GM21390 (cell line): Measurements from ENCODE around the gene PNPLA5.
"Not testable (repeated sequence)": the region's sequence is repeated elsewhere in the genome, so short reads cannot be mapped to it uniquely, and the experiment has no call there.

Source experiments
- ATAC-seq: cut with Tn5 transposase; IDR thresholded peaks from one replicate; pipeline ENCODE4 v1.9.1; 2021; ENCODE audit not compliant: unreplicated experiment

Gene PNPLA5, protein sequence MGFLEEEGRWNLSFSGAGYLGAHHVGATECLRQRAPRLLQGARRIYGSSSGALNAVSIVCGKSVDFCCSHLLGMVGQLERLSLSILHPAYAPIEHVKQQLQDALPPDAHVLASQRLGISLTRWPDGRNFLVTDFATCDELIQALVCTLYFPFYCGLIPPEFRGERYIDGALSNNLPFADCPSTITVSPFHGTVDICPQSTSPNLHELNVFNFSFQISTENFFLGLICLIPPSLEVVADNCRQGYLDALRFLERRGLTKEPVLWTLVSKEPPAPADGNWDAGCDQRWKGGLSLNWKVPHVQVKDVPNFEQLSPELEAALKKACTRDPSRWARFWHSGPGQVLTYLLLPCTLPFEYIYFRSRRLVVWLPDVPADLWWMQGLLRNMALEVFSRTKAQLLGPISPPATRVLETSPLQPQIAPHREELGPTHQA

DNA sequence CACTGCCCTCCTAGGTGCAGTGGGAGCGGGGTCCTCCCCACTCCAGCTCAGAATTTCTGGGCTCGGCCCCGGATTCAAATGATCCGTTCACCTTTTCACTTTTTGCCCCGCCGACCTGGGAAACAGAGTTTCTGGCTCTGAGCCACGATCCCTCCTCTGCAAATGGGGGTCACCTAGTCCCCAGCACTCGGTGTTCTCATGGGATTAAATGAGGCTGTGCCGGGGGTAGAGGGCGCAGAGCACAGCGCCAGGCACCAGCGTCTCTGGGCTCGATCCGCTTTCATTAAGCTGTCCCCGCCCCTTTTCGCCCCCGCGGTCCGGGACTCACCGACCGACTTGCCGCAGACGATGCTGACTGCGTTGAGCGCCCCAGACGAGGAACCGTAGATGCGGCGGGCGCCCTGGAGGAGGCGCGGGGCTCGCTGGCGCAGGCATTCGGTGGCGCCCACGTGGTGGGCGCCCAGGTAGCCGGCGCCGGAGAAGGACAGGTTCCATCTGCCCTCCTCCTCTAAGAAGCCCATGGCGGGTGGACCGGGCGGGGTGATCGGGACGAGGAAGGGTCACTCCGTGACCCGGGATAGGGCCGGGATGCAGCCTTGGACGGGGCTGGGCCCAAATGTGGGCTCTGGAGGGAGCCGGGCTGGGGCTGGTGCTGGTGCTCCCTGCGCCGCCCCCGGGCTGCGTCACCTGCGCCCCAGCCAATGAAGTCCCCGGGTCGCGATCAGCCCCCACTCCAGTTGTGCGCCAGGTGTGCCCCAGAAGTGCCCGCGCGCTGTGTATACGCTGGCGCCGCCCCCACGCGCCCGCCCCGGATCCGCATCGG, at the start of gene PNPLA5:
TSS of gene PNPLA5 (minus strand) at position 654 of the 823 bp plus-strand sequence. CDS start at position 521, 133 bp downstream.
- ATAC-seq, result no peak

DNA sequence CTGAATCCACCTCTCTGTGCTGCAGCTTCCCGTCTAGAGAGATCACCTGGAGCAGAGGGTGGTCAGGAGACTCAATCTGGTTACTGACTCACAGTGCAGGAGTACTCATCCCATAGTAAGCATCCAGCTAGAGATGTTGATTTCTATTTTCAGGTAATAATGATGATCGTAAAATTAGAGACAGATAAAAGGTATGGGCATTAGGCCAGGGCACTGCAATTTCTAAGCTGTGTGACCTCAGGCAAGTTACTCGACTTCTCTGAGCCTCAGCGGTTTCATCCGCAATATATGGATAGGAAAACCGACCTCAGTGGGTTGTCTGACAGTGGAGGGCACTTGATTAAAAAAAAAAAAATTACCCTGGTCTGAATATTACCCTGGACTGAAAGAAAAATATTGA, 49.6 kb upstream of the PNPLA5 start:
- ATAC-seq, result no peak

DNA sequence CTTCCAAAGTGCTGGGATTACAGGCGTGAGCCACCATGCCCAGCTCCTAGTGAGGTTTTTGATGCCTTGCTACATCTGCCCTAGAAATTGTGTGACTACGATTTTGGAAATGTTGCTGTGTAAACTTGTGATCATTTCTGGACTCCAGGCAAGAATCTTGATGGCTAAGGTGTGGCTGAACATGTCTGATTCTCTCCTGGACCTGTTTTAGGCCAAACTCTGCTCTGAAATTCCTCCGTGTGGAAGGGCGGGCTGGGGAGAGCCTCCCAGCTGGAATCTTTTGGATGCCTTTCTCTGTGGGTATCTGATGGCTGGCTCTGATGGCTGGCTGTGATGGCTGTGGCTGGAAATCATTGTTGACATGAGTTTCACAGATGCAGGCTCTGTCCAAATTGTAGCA, 40.0 kb upstream of the PNPLA5 start:
- ATAC-seq, result no peak

DNA sequence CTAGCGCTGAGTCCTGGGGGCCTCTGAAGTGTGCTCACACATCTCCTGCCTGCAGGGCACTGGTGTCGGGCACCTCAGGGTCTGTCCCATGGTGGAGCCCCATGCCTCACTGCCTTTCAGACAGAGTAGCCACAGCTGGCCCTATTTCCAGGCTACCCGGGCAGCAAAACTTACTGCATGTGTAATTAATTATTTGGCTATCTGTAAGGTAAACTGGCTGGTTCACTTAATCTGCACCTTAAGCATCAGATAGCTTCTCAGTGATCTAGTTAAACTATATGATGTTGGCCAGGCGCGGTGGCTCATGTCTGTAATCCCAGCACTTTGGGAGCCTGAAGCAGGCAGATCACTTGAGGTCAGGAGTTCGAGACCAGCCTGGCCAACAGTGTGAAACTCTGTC, 37.1 kb upstream of the PNPLA5 start:
- no peak for ATAC-seq

DNA sequence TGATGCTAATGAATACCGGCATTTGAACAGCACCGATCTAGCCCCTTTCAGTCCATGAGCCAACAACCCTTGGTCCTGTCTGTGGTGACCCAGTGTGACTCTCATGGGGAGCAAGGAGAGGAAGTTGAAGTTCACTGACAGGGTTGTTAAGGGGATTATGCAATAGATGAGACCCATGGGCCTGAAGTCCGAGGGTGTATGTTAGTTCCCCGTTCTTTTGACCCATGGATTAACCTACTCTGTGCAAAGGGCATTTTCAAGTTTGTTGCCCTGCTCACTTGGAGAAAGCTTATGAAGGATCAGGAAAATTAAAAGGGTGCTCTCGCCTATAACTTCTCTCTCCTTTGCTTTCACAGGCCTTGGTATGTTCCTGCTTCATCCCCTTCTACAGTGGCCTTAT, 36.7 kb upstream of the PNPLA5 start:
- no peak for ATAC-seq

DNA sequence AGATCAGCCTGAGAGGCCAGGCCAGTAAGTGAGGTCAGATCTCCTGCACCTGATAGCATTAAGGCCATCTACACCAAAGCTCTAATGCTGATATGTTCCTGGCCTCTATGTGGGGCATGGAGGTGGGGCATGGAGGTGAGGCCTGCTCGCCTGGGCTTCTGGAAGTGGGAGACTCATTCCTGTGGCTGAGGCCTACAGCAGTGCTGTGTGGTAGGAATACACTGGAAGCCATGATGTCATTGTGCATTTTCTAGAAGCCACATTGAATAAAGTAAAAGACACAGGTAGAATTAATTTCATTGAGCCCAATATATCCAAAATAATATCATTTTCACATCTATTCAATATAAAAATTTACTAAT, 34.5 kb upstream of the PNPLA5 start:
- no peak for ATAC-seq

DNA sequence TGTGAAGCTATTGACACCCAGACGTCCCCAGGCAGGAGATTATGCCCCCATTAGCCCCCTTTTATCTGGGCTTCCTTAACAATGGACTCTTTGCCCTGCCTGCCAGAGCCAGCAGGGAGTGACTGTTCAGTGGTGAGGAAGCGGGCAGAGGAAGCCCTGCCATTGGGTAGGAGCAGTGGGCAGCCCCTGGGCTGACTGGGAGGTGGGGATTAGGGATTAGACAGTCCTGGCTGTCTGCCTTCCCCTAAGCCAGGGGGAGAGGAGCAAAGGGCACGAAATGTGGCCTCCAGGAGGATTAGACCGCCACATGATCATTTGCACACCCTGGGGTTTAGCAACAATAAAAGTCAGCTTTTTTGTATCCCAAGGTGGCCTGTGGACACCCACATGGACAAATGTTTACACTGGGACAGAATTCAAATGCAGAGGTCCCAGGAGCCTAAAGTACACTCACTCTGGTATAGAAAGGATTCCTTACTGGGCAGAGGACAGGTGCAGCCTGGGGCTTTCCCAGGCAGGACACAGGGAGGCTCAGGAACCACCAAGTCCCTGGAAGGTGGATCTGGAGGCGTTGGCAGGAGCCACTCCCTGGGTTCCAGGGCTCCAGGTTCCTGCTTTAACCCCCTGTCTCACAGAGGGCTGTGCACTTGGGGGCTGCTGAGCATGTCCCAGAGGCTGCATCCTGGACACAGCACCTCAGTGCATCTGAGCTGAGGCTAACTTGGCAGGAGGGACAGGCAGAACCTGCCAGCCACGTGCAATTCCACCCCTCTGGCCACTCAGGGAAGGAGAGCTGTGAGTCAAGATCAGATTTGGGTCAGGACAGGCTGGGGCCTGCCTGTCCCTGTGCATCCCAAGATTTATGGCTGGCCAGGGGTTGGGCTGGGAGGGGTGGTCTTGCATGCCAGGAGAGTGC, 33.9 kb upstream of the PNPLA5 start:
- no peak for ATAC-seq

DNA sequence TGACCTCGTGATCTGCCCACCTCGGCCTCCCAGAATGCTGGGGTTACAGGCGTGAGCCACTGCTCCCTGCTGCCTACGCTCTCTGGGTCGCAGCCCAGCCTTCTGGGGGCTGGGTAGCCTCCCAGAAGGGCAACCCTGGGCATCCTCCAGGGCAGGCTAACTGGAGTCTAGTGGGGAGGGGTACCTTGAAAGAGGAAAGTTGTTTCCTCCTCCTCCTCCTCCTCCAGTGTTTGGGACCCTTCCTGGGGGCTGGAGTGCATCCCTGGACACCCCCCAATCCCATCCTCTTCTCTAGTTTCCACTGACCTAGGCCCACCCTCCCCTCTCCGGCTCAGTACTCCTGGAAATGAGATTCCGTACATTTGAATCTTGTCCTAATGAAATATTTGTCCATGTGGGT, 33.1 kb upstream of the PNPLA5 start:
- ATAC-seq, result no peak

DNA sequence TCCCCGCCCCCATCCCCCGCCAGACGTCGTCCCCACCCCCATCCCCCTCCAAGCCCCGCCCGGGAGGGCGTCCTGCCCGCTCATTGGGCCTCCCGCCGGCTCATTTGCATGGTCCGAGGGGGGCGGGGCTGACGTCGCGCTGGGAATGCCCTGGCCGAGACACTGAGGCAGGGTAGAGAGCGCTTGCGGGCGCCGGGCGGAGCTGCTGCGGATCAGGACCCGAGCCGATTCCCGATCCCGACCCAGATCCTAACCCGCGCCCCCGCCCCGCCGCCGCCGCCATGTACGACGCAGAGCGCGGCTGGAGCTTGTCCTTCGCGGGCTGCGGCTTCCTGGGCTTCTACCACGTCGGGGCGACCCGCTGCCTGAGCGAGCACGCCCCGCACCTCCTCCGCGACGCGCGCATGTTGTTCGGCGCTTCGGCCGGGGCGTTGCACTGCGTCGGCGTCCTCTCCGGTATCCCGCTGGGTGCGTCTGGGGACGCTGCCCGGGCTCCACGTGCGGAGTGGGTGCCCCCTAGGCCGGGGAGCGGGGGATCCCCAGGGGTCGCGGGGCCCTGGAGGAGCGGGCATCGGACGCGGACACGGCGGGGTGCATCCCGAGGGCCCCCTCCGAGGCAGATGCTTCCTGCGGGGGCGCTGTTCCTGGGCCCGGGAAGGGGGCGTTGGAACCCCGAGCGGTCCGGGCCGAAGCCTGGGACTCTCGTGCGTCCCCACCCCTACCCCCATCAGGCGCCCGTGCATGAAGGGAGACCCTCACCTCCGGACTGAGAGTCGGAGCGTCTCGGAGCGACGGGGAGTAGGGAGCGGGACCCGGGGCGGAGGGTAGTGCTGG, 32.0 kb upstream of the PNPLA5 start, which contains the start of gene PNPLA3:
TSS of gene PNPLA3 (plus strand) at position 175 of the 834 bp plus-strand sequence. CDS start at position 282, 107 bp downstream.
- ATAC-seq, result no peak

DNA sequence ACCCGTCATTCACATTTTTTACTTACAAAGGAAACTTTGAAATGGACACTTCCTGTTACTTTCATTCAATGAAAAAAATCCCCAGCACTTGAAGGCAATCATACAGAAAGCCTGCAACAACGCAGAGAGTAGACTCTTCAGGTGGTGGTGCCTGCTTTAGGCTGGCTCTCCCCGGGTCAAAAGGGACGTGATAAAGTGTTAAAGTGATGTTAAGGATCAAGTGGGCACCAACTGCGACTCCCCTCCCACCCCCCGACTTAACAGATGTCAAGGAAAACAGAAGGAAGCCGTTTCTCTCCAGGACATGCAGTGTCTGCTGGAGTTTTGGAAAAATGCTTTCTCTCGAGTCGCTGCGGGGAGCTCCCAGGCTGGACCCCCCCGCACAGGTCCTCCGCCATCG, 31.4 kb upstream of the PNPLA5 start:
- no peak for ATAC-seq

DNA sequence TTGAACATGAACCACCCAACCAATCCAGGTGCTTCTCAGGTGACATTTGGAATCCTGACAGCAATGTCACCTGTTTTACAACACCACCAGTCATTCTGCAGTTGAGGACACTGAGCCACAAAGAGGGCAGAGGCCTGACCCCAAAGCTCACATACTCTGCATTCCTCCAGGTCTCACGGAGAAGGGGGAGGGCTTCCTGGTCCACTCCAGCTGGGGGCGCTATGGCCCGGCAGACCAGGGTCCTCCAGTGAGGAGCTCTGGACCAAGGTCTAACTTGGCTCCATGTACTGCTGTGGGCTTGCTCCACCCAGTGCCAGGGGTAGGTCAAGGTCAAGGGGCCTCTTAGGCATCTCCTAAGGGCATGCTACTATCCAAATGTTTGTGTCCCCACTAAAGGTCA, 30.3 kb upstream of the PNPLA5 start:
- ATAC-seq, result no peak

DNA sequence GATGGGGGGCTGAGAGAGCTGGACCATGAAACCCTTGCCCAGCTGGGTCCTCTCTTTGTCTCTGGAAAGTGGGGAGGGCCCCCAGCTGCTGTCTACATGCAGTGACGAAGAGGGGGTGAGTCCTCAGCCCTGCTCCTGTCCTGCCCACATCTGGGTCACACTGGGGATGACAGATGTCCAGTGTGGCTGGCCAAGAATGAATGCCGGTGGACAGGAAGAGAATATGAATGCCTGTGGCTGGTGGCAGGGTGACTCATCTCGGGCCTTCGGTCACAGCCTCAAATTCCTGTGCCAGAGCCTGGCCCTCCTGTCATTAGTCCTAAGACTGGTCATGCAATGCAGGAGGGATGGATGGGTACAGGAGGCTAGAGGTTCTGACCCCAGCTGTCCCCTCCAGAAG, 29.6 kb upstream of the PNPLA5 start:
- no peak for ATAC-seq

DNA sequence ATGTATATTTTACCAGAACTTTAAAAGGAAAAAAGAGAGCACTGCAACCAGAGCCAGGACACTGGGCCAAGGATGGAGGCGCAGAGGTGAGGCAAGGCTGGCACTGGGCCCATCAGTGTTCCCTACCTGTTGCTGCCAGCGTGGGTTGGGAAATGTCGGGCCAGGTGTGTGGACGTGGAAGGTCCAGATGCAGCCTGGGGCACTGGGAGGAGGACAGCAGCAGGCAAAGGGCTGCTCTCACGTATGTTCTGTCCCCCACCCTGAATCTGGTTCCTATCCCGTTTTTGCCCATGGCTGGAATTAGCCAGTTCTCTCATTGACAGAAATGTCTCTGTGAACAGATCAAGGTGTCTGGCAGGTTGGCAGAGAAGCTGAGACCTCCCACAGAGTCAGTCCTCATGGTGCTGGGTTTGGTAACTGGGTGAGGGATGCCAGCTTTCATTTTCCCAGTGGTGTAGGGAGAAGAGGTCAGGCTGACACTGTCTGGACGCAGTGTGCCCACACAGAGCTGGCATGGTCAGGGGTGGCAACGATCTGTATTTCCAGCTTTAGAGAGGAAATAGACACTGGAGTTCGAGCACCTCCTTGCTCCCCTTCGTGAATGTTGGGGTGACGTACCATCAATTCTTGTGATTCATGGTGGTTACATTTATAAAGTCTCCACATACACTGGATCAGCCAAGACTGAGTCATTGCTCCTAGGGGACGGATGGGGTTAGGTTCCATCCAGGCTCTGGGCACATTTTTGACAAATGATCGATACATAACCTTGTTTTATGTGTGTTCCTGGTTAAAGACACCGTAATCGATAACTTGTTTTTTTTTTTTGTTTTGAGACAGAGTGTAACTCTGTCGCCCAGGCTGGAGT, 27.5 kb upstream of the PNPLA5 start:
- ATAC-seq, result no peak

DNA sequence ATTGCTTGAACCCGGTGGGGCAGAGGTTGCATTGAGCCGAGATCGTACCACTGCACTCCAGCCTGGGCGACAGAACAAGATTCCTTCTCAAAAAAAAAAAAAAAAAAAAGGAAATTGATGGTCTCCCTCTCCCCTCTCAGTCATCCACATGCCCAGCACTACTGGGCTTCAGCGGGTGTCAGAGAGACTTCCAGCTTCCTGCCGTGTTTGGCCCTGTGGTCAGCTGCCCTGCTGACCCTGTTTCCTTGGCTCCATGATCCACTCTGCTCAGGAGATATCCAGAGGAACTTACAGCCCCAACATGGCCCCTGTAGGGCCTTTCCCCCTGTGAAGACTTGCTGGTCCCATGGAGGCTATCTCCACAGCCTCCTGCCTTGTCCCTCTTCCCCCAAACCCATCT, 25.7 kb upstream of the PNPLA5 start:
- no peak for ATAC-seq

DNA sequence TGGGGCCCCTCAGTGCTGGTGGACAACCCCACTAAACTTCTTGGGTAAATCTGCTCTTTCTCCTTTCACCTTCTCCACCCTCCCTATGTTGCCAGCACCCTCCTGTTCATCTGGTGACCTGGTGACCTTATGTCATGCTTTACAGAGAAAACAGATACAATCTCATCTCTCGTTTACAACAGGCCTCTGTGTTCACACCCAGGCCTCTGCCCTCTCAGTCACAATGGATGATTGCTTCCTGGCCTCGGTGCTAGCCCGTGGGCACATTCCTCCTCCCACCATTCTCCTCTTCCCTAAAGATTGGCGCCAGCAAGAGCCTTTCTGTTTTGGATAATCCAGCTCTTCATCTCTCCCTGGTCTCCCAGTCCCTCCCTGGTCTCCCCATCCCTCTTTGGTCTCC, 19.5 kb upstream of the PNPLA5 start:
- no peak for ATAC-seq

DNA sequence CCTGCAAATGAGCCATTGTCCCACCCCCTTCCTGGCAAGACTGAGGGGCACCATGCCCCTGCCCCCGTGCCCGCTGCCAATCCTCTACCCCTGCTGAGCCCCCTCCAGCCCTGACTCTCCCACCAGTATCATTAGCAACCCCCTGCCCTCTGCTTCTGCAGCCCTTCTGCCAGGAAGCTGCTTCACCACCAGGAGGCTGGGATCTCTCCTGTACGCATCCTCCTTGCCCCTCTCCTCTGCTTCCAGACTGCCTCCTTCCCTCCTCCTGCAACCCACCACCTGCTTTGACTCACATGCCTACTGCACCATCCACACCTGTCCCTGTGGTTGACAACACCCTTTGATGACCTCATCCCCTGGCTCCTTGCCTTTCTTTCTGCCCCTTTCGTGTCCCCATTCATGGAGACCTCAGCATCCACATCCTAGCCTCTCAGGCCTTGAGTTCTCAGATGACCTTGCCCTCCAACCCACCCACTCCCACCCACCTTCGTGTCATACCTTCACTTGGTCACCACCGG, 18.4 kb upstream of the PNPLA5 start:
- no peak for ATAC-seq

DNA sequence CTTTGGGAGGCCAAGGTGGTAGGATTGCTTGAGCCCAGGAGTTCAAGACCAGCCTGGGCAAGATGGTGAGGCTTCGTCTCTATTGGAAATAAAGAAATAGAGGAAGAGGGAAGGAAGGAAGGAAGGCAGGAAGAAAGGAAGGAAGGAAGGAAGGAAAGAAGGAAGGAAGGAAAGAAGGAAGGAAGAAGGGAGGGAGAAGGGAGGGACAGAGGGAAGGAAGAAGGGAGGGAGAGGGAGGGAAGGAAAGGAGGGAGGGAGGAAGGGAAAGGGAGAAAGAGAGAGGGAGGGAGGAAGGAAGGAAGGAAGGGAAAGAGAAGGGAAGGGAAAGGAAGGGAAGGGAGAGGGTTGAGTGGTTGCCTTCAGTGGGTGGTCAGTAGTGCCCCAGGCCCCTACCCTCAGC, 17.9 kb upstream of the PNPLA5 start:
- ATAC-seq, result no peak

DNA sequence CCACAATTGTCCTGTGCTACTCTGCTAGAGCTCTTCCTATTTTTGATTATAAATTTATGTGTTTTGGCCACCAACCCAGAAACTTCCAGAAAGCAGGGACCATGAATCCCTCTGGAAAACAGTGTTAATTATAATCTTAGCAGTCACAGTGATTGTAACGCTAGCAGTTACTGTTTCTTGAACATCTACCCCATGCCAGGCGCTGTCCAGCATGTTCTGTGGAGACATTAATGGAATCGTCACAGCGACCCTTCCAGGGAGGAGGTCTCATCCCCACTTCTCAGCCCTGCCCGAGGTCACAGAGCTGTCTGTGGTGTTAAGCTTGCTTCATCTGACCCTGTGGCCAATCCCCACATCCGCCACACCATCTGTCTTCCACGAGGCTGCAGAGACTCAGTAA, 13.9 kb upstream of the PNPLA5 start:
- ATAC-seq, result no peak

DNA sequence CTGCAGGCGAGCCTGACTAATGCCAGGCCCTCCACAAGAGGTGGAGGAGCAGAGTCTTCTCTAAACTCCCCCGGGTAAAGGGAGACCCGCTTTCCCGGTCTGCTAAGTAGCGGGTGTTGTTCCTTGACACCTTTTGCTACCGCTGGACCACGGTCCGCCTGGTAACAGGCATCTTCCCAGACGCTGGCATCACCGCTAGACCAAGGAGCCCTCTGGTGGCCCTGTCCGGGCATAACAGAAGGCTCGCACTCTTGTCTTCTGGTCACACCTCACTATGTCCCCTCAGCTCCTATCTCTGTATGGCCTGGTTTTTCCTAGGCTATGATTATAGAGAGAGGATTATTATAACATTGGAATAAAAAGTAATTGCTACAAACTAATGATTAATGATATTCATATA, 12.6 kb upstream of the PNPLA5 start:
- ATAC-seq, result not testable (repeated sequence)
